HG02678 (cell line): ENCODE measurements around the gene ECM2.

Source experiments
- ATAC-seq: cut with Tn5 transposase; IDR thresholded peaks from one replicate; pipeline ENCODE4 v1.9.1; 2021; ENCODE audit warnings: mild to moderate bottlenecking, moderate library complexity; ENCODE audit not compliant: unreplicated experiment

The ECM2 gene

GRCh38 chr9:92501671-92502393 lies 34.0 kb downstream of the ECM2 start:
- ATAC-seq: no peak

- no peak for ATAC-seq
Observed at GRCh38 chr9:92500725-92501124, 35.1 kb downstream of the ECM2 start.

GRCh38 chr9:92499701-92500100 lies 36.1 kb downstream of the ECM2 start:
- ATAC-seq: no peak

GRCh38 chr9:92496396-92497176 lies 39.2 kb downstream of the ECM2 start:
- no peak for ATAC-seq

- ATAC-seq: no peak
Observed at GRCh38 chr9:92494856-92495255, 40.9 kb downstream of the ECM2 start.

- no peak for ATAC-seq
Observed at GRCh38 chr9:92493749-92494387, 41.9 kb downstream of the ECM2 start.

- ATAC-seq: no peak
Observed at GRCh38 chr9:92492781-92493401, 42.9 kb downstream of the ECM2 start.

- ATAC-seq: no peak
Observed at GRCh38 chr9:92488681-92489550, 46.9 kb downstream of the ECM2 start.

GRCh38 chr9:92486371-92486770 lies 49.4 kb downstream of the ECM2 start:
- ATAC-seq: no peak

- no peak for ATAC-seq
Observed at GRCh38 chr9:92484563-92484962, 51.2 kb downstream of the ECM2 start.

- no peak for ATAC-seq
Observed at GRCh38 chr9:92483627-92484545, 51.9 kb downstream of the ECM2 start.

- ATAC-seq: no peak
Observed at GRCh38 chr9:92482805-92483204, 53.0 kb downstream of the ECM2 start.

- no peak for ATAC-seq
Observed at GRCh38 chr9:92482329-92482728, 53.5 kb downstream of the ECM2 start, which contains the start of gene ASPN. Gene ASPN (minus strand): TSS chr9:92482506.

- ATAC-seq: no peak
Observed at GRCh38 chr9:92480986-92481633, 54.7 kb downstream of the ECM2 start.

- ATAC-seq: no peak
Observed at GRCh38 chr9:92480291-92480771, 55.5 kb downstream of the ECM2 start.

- ATAC-seq: no peak
Observed at GRCh38 chr9:92479346-92479745, 56.4 kb downstream of the ECM2 start.

- no peak for ATAC-seq
Observed at GRCh38 chr9:92478783-92479182, 57.0 kb downstream of the ECM2 start.

- peak; percentile 72 for ATAC-seq
Observed at GRCh38 chr9:92476962-92477361, 58.8 kb downstream of the ECM2 start.

- no peak for ATAC-seq
Observed at GRCh38 chr9:92474587-92474986, 61.2 kb downstream of the ECM2 start.
